HepG2 (cell line): ENCODE measurements around the gene SLC7A4. TPM values are rescaled to one million over a fixed set of nuclear protein-coding genes. Genes with fewer than 3 reads are reported as not detected.

ENCODE experiments used
- GPN1 ChIP-seq: sonication (generic); formaldehyde crosslinking; IDR thresholded peaks from 2 replicates; pipeline ENCODE4 v1.5.1; 2020; ENCODE audit warnings: missing genetic modification reagents, borderline replicate concordance
- HHEX ChIP-seq: IDR thresholded peaks from 2 replicates; pipeline ENCODE4 v1.6.1; 2016; ENCODE audit warnings: control low read depth
- NFE2L2 ChIP-seq: fragments of 150-350 bp; IDR thresholded peaks from 2 replicates; pipeline ENCODE4 v1.6.1; 2014; ENCODE audit warnings: low read length
- SALL2 ChIP-seq: sonication (generic); formaldehyde crosslinking; IDR thresholded peaks from 2 replicates; pipeline ENCODE4 v1.8.1; 2023; ENCODE audit warnings: mild to moderate bottlenecking, missing genetic modification reagents, inconsistent platforms
- ZBTB21 ChIP-seq: sonication (generic); formaldehyde crosslinking; IDR thresholded peaks from 2 replicates; pipeline ENCODE4 v1.4.0; 2020; ENCODE audit warnings: missing genetic modification reagents
- ZFP36L1 ChIP-seq: sonication (generic); formaldehyde crosslinking; IDR thresholded peaks from 2 replicates; pipeline ENCODE4 v1.8.0; 2022; ENCODE audit warnings: mild to moderate bottlenecking, missing genetic modification reagents, moderate library complexity
- ZNF180 ChIP-seq: sonication (generic); formaldehyde crosslinking; IDR thresholded peaks from 2 replicates; pipeline ENCODE4 v1.4.0; 2020; ENCODE audit warnings: low read depth, missing genetic modification reagents, borderline replicate concordance
- ZNF441 ChIP-seq: sonication (generic); formaldehyde crosslinking; IDR thresholded peaks from 2 replicates; pipeline ENCODE4 v1.7.0; 2021; ENCODE audit warnings: missing genetic modification reagents, borderline replicate concordance
- ZNF549 ChIP-seq: sonication (generic); formaldehyde crosslinking; IDR thresholded peaks from 2 replicates; pipeline ENCODE4 v1.5.0; 2020; ENCODE audit warnings: missing genetic modification reagents
- ZNF589 ChIP-seq: sonication (generic); formaldehyde crosslinking; conservative IDR thresholded peaks from 2 replicates; pipeline ENCODE4 v1.8.0; 2022; ENCODE audit warnings: mild to moderate bottlenecking, moderate library complexity, missing genetic modification reagents
- ZNF724P ChIP-seq: sonication (generic); formaldehyde crosslinking; IDR thresholded peaks from 2 replicates; pipeline ENCODE4 v1.8.0; 2022; ENCODE audit warnings: missing genetic modification reagents, borderline replicate concordance
- ZNF83 ChIP-seq: sonication (generic); formaldehyde crosslinking; IDR thresholded peaks from 2 replicates; pipeline ENCODE4 v1.4.0; 2020; ENCODE audit warnings: missing genetic modification reagents, mild to moderate bottlenecking, borderline replicate concordance
- polyA plus RNA-seq, 8 experiments: library from polyadenylated mRNA; depleted of rRNA in 3 of 8; stranded (reverse) in 7 of 8; unstranded in 1 of 8; fragments of >200 nt; fragmentation: Illumina TruSeq in 4 of 8; extraction: Trizol in 4 of 8; gene quantifications; 2 replicates each; pipeline versions ENCODE4 v1.2.1 to v1.2.3, GENCODE V29; 2011 to 2016; ENCODE audit warnings: low read depth in 4 of 8, missing spikeins in 1 of 8, mixed read lengths in 1 of 8; ENCODE audit not compliant: insufficient read depth in 1 of 8
- total RNA-seq, 5 experiments: library from RNA; depleted of rRNA; stranded (reverse); fragments of >200 nt; fragmentation: Illumina TruSeq; extraction: Trizol; gene quantifications; 2 replicates each; pipeline ENCODE4 v1.2.3, GENCODE V29; 2016; ENCODE audit warnings: low read depth in 1 of 5
- TF ChIP-seq, protein P1 (sequence below): sonication (generic); formaldehyde crosslinking; IDR thresholded peaks from one replicate; pipeline ENCODE4 v1.5.1; 2020; ENCODE audit warnings: mild to moderate bottlenecking, missing genetic modification reagents; ENCODE audit errors: not compliant biosample characterization
- TF ChIP-seq, protein P2 (sequence below): sonication (generic); formaldehyde crosslinking; IDR thresholded peaks from 2 replicates; pipeline ENCODE4 v1.5.1; 2020; ENCODE audit warnings: mild to moderate bottlenecking, missing genetic modification reagents
- TF ChIP-seq, protein P3 (sequence below): sonication (generic); formaldehyde crosslinking; IDR thresholded peaks from 2 replicates; pipeline ENCODE4 v1.8.1; 2023; ENCODE audit warnings: mild to moderate bottlenecking, missing genetic modification reagents
- TF ChIP-seq, protein P4 (sequence below): sonication (generic); formaldehyde crosslinking; IDR thresholded peaks from 2 replicates; pipeline ENCODE4 v1.4.0; 2020; ENCODE audit warnings: missing genetic modification reagents, low read depth, mild to moderate bottlenecking, borderline replicate concordance

The SLC7A4 gene
- total and polyA plus RNA-seq, 2 of the 13 experiments (the other 11 are each of a cell fraction or from before 2014, with no cell fraction given) = not detected

DNA sequence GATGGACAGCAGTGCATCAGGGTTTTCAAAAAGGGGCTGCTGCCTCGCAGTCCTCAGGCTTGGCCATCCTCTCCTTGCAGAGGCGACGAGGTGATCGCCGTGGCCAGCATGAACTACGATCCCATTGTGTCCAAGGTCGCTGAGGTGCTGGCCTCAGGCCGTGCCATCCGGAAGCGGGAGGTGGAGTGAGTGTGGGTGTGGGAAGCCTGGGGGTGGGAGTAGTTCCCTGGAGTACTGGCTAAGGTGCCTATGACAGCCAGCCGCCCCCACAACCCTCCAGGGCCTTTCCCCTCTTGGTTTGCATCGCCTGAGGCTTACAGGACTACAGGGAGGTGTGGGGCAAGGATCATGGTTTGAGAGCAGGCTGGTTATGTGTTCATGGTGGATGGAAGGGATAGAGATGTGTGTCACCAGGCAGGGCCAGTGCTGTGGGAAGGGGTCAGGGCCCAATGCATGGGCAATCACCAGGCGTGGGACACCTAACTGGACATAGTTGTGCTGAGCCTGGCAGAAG, 52.4 kb downstream of the SLC7A4 start (continued):
- TF ChIP-seq, protein P1, sequence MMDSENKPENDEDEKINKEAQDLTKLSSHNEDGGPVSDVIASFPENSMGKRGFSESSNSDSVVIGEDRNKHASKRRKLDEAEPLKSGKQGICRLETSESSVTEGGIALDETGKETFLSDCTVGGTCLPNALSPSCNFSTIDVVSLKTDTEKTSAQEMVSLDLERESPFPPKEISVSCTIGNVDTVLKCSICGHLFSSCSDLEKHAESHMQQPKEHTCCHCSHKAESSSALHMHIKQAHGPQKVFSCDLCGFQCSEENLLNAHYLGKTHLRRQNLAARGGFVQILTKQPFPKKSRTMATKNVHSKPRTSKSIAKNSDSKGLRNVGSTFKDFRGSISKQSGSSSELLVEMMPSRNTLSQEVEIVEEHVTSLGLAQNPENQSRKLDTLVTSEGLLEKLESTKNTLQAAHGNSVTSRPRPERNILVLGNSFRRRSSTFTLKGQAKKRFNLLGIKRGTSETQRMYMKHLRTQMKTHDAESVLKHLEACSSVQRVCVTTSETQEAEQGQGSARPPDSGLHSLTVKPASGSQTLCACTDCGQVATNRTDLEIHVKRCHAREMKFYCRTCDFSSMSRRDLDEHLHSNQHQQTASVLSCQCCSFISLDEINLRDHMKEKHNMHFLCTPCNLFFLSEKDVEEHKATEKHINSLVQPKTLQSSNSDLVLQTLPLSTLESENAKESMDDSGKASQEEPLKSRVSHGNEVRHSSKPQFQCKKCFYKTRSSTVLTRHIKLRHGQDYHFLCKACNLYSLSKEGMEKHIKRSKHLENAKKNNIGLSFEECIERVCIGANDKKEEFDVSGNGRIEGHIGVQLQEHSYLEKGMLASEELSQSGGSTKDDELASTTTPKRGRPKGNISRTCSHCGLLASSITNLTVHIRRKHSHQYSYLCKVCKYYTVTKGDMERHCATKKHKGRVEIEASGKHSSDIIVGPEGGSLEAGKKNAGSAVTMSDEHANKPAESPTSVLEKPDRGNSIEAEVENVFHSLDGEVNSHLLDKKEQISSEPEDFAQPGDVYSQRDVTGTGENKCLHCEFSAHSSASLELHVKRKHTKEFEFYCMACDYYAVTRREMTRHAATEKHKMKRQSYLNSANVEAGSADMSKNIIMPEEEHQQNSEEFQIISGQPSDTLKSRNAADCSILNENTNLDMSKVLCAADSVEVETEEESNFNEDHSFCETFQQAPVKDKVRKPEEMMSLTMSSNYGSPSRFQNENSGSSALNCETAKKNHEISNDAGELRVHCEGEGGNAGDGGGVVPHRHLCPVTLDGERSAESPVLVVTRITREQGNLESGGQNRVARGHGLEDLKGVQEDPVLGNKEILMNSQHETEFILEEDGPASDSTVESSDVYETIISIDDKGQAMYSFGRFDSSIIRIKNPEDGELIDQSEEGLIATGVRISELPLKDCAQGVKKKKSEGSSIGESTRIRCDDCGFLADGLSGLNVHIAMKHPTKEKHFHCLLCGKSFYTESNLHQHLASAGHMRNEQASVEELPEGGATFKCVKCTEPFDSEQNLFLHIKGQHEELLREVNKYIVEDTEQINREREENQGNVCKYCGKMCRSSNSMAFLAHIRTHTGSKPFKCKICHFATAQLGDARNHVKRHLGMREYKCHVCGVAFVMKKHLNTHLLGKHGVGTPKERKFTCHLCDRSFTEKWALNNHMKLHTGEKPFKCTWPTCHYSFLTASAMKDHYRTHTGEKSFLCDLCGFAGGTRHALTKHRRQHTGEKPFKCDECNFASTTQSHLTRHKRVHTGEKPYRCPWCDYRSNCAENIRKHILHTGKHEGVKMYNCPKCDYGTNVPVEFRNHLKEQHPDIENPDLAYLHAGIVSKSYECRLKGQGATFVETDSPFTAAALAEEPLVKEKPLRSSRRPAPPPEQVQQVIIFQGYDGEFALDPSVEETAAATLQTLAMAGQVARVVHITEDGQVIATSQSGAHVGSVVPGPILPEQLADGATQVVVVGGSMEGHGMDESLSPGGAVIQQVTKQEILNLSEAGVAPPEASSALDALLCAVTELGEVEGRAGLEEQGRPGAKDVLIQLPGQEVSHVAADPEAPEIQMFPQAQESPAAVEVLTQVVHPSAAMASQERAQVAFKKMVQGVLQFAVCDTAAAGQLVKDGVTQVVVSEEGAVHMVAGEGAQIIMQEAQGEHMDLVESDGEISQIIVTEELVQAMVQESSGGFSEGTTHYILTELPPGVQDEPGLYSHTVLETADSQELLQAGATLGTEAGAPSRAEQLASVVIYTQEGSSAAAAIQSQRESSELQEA = no peak
- TF ChIP-seq ZFP36L1 (CRISPR knock-in tag) = no peak
- TF ChIP-seq ZNF441 = peak; percentile 75; the same call in 1 of the 2 replicates
- TF ChIP-seq NFE2L2 = no peak
- TF ChIP-seq ZNF589 = no peak
- TF ChIP-seq HHEX = no peak
- no peak for TF ChIP-seq ZNF180 (CRISPR knock-in tag)
- TF ChIP-seq ZNF549 = no peak
- no peak for TF ChIP-seq ZNF83 (CRISPR knock-in tag)
- TF ChIP-seq, protein P2, sequence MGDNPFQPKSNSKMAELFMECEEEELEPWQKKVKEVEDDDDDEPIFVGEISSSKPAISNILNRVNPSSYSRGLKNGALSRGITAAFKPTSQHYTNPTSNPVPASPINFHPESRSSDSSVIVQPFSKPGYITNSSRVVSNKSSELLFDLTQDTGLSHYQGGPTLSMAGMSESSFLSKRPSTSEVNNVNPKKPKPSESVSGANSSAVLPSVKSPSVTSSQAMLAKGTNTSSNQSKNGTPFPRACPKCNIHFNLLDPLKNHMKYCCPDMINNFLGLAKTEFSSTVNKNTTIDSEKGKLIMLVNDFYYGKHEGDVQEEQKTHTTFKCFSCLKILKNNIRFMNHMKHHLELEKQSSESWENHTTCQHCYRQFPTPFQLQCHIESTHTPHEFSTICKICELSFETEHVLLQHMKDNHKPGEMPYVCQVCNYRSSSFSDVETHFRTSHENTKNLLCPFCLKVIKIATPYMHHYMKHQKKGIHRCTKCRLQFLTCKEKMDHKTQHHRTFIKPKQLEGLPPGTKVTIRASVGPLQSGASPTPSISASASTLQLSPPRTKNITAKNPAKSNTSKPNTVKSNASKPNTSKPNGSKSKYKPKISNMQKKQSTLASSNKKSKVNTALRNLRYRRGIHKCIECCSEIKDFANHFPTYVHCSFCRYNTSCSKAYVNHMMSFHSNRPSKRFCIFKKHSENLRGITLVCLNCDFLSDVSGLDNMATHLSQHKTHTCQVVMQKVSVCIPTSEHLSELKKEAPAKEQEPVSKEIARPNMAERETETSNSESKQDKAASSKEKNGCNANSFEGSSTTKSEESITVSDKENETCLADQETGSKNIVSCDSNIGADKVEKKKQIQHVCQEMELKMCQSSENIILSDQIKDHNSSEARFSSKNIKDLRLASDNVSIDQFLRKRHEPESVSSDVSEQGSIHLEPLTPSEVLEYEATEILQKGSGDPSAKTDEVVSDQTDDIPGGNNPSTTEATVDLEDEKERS = no peak
- no peak for TF ChIP-seq GPN1 (CRISPR knock-in tag)
- no peak for TF ChIP-seq ZNF724P (CRISPR knock-in tag)
- no peak for TF ChIP-seq ZBTB21 (CRISPR knock-in tag)
- TF ChIP-seq, protein P3, sequence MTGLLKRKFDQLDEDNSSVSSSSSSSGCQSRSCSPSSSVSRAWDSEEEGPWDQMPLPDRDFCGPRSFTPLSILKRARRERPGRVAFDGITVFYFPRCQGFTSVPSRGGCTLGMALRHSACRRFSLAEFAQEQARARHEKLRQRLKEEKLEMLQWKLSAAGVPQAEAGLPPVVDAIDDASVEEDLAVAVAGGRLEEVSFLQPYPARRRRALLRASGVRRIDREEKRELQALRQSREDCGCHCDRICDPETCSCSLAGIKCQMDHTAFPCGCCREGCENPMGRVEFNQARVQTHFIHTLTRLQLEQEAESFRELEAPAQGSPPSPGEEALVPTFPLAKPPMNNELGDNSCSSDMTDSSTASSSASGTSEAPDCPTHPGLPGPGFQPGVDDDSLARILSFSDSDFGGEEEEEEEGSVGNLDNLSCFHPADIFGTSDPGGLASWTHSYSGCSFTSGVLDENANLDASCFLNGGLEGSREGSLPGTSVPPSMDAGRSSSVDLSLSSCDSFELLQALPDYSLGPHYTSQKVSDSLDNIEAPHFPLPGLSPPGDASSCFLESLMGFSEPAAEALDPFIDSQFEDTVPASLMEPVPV (CRISPR knock-in tag) = 0 out of 2 replicates have a peak, but pooled peaks have one; percentile 50
- TF ChIP-seq, protein P4, sequence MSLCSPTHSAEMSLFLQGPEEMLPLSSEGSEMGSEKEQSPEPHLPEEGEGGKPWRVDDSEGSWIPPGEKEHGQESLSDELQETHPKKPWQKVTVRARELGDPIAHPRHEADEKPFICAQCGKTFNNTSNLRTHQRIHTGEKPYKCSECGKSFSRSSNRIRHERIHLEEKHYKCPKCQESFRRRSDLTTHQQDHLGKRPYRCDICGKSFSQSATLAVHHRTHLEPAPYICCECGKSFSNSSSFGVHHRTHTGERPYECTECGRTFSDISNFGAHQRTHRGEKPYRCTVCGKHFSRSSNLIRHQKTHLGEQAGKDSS (CRISPR knock-in tag) = 0 out of 2 replicates have a peak, but pooled peaks have one; percentile 25
- TF ChIP-seq SALL2 (CRISPR knock-in tag) = 0 out of 2 replicates have a peak, but pooled peaks have one; percentile 22
